Measurements from ENCODE around the gene BCKDHA.
A peak's percentile ranks its signal among the peaks of the same experiment; 100 is the strongest.

BCKDHA gene

GRCh38 chr19:41397086-41398049 lies at the start of gene BCKDHA, which contains the start of gene EXOSC5:
BCKDHA (plus strand) TSS chr19:41397818; CDS start chr19:41397828, 10 bp downstream.
EXOSC5 (minus strand) TSS chr19:41397359; CDS start chr19:41397328, 31 bp downstream.
- DNase-seq = peak; percentile 99

GRCh38 chr19:41350735-41351338 lies 46.8 kb upstream of the BCKDHA start:
- no peak for DNase-seq

- peak; percentile 87 for DNase-seq
These were observed 46.0 kb upstream of the BCKDHA start for GRCh38 chr19:41351339-41352245.

- DNase-seq = no peak
These were observed 45.4 kb upstream of the BCKDHA start for GRCh38 chr19:41352279-41352608.

GRCh38 chr19:41352609-41353465 lies 44.8 kb upstream of the BCKDHA start:
- DNase-seq = peak; percentile 86

- peak; percentile 93 for DNase-seq
These were observed 43.9 kb upstream of the BCKDHA start, which contains the start of gene TGFB1 for GRCh38 chr19:41353466-41354342. TGFB1 (minus strand) TSS chr19:41353922; CDS start chr19:41353044, 878 bp downstream.

GRCh38 chr19:41354343-41354953 lies 43.2 kb upstream of the BCKDHA start:
- DNase-seq = no peak

- DNase-seq = no peak
These were observed 42.6 kb upstream of the BCKDHA start for GRCh38 chr19:41355035-41355434.

- no peak for DNase-seq
These were observed 41.8 kb upstream of the BCKDHA start for GRCh38 chr19:41355802-41356201.

- DNase-seq = no peak
These were observed 40.5 kb upstream of the BCKDHA start for GRCh38 chr19:41356984-41357739.

- DNase-seq = no peak
These were observed 39.9 kb upstream of the BCKDHA start for GRCh38 chr19:41357746-41358145.

GRCh38 chr19:41359741-41360140 lies 37.9 kb upstream of the BCKDHA start:
- DNase-seq = no peak

GRCh38 chr19:41362143-41362847 lies 35.3 kb upstream of the BCKDHA start:
- DNase-seq = no peak

- DNase-seq = no peak
These were observed 34.3 kb upstream of the BCKDHA start for GRCh38 chr19:41363371-41363752.

GRCh38 chr19:41363753-41364523 lies 33.7 kb upstream of the BCKDHA start, which contains the start of gene B9D2:
B9D2 (minus strand) TSS chr19:41364149; CDS start chr19:41363519, 630 bp downstream.
- peak; percentile 97 for DNase-seq

- DNase-seq = no peak
These were observed 32.9 kb upstream of the BCKDHA start for GRCh38 chr19:41364524-41365391.

- DNase-seq = no peak
These were observed 31.5 kb upstream of the BCKDHA start for GRCh38 chr19:41366089-41366488.
